ENCODE data around the gene SMIM21.

- TF ChIP-seq CTCF (IDR thresholded peaks at IDR 0.05; ENCODE audit: control extremely low read depth in 1 of 3, insufficient read depth in 1 of 3, low read depth in 1 of 3, low read length in 3 of 3) (no peak), TCF12 (IDR thresholded peaks at IDR 0.05; ENCODE audit: low read depth, low read length) (no peak), SUZ12 (IDR thresholded peaks at IDR 0.05; ENCODE audit: low read length) (no peak)
These were observed 52.2 kb downstream of the SMIM21 start for GRCh38 chr18:75375341-75375740.
